CD4-positive, alpha-beta T cell treated with Interleukin-10 for 1 hour (primary cell): ENCODE measurements around the gene SFR1.

Experiments
- DNase-seq: peaks from one replicate; pipeline ENCODE4 v3.0.0-alpha.2; 2020

SFR1 gene

GRCh38 chr10:104121485-104122224 is at the start of gene SFR1:
Gene SFR1, plus strand, starts transcription at chr10:104122171. Its CDS starts 13 bp downstream, at chr10:104122184.
- peak; percentile 99 for DNase-seq

DNA sequence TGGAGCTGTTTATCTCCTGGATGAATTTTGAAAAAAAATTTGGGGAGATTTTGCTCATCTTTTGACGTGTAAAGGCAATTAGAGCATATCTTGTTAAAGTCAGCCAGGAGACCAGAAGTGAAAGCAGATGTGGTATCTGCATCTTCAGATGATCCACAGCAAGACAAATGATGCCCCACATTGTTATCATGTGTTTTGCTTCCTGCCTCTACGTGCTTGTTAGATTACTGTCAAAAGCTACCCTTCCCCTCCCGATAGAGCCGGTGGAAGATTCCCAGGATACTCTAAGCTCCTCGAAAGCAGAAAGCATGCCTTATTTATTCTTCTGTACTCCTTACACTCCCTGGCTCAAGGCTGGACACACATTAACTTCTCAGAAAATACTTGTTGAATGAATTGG is 49.2 kb upstream of the SFR1 start:
- no peak for DNase-seq

GRCh38 chr10:104074505-104074904 is 47.5 kb upstream of the SFR1 start:
- DNase-seq = no peak

- no peak for DNase-seq
Measured at GRCh38 chr10:104076743-104077160, 45.2 kb upstream of the SFR1 start.

- DNase-seq = no peak
Measured at GRCh38 chr10:104077247-104077646, 44.7 kb upstream of the SFR1 start.

DNA sequence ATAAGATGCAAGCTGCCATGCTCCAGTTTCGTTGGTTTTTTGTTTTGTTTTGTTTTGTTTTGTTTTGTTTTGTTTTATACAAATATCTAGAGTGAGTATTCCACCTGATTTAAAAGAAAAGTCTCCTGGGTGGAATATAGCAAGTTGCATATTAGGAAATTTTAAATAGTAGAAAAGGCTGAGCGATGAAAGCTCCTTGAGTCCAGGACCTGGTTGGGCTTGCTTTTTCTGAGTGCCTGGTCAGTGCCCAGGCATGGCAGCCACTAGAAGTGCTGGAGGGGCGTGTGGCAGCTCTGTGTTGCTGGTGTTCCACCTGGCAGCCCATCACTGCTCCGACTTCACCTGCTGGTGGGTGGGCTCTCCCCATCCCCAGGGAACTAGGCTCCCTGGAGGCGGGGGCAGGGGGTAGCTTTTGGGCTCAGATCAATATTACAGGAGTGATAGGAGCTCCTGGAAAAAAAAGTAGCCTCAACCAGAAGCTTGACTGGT is 44.3 kb upstream of the SFR1 start:
- DNase-seq = no peak

GRCh38 chr10:104080762-104081161 is 41.2 kb upstream of the SFR1 start:
- DNase-seq = peak; percentile 34

DNA sequence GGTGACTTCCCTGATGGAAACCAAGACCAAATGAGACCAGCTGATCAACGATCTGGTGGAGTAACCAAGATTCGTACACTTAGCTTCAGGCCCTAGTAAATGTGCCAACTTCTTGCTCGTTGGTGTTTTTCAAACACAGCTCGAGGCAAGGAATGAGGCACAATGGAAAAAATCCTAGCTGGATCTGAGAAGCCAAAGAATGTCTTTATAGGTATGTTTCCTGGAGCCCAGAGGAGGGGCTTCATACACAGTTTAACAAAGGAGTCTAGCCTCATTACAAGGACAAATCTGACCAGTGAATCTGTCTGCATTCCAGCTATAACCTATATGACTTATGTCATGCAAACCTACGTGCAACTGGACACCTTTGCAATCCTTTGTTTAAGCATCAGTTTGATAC is 40.0 kb upstream of the SFR1 start:
- no peak for DNase-seq

DNA sequence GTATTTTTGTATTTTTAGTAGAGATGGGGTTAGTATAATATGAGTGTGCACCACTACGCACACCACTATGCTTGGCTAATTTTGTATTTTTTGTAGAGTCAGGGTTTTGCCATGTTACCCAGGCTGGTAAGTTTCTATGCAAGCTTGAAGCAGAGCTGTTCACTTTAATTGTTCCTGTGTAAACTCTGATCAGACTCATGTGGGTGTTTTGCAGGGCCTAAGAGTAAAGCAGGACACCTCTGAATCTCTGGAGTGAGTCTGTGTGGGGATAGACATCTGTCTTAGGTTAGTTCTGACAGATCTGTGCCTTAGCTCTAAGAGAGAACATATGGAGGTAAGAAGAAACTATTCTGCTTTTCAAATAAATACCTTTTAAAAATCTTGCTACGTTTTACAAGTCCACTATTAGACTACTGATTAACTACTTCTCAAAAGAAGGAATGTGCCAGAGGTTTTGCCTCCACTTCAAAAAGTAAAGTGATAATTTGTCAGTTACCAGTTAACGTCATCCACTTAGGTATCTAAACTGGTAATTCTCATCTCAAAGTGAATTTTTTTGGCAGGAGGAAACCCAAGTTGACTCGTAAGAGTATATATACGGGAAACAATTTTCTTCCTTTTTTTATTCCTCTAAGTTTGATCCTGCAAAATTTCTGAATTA is 37.4 kb upstream of the SFR1 start:
- DNase-seq = no peak

DNA sequence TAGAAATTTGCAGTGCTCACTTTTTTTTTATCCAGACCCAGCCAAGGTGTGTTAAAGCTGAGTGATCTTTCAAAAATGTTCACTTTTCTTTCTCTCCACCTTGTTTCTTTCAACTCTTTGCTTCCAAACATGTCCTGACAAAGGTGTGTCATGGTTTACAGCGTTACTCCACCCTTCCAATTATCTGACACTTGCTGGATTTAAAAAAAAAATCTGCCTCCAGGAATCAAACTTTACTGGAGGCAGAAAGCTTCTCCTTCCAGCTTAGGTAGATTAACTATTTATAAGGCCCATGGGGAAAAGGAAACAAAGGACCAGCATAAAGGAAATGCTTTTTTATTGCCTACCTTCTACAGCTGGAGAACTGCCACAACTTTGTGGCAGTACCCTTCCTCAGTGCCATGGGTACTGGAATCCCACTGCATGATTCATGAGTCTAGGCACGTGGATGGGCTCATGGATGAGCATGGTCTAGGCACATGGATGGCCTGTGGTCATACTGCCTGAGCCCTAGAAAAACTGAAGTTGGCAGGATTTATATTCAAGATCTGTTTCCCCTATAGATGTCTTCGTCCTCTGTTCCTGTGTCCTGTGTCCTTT is 36.1 kb upstream of the SFR1 start, which contains the start of gene COL17A1:
COL17A1 (minus strand) TSS at position 80 of the 600 bp plus-strand sequence. CDS start 5,207 bp downstream, outside the sequence.
- no peak for DNase-seq

DNA sequence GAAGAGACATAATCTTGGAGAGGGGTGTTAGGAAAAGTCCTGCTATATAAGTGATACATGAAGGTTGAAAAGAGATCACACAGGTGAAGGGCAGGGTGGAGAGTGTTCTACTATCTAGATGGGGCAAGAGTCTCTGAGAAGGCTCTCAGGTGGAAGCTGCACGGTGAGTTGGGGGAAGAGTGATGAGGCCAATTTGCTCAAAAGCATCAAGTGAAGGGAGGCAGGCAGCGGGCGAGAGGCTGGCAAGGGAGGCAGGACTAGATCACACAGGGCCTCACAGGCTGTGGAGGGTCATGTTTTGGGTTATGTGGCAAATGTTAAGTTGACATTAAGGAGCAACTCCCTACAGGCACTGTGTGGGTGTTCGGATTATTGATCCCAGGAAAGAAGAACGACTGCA is 33.7 kb upstream of the SFR1 start:
- no peak for DNase-seq

DNA sequence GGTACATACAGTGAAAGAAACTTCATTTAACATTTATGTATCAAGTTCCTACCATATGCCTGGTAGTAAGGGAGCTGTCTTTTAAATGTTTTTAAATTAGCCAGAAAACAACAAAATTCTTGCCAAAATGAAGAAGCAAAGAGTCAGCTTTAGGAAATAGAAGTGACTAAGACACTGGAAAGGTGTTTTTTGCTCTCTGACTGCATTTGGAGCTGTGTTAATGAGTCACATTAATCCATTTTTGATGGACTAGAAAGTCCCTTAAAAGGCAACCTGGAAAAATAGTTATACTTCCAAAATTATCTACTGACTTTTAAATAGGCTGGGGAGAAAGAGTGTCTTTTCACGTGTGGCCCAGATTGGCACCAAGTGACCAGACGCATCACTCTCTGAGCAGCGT is 32.4 kb upstream of the SFR1 start:
- DNase-seq = no peak

DNA sequence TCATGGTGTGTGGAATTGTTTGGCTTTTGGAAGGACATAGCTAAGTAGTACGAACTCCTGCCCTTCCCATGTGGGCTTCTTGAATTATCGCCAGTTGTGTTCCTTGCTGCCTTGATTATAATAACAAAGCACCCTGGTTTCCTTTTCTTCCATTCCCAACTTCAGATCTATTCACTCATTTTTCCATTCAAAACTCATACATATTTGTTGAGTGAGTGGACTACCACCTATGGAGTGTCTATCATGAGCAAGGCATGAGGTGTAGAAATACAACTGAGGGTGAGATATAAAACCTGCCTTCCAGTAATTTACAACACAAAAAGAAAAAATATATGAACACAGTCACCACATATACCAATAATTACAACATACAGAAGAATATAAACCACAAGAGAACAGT is 31.4 kb upstream of the SFR1 start:
- no peak for DNase-seq

DNA sequence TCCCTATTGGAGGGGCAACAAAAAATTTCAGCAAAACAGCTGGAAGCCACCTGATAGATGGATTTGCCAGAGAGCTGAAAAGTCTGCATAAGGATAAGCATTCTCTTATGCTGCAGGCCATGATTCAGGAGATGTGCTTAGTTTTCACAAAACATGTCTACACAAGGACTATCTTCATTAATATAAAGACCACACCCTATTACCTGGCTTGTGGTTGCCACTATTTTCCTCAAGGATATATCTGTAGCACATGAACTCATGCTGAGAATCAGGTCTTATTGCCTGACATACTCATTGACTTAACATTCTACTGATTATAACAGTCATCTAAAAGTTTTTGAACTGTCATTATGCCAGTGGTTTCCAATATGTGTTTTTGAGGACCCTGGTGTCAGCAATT is 29.2 kb upstream of the SFR1 start:
- DNase-seq = no peak

- DNase-seq = no peak
Measured at GRCh38 chr10:104096692-104097091, 25.3 kb upstream of the SFR1 start.

- no peak for DNase-seq
Measured at GRCh38 chr10:104098358-104098925, 23.5 kb upstream of the SFR1 start.

GRCh38 chr10:104099269-104099668 is 22.7 kb upstream of the SFR1 start:
- no peak for DNase-seq

- DNase-seq = no peak
Measured at GRCh38 chr10:104099941-104100340, 22.0 kb upstream of the SFR1 start.

DNA sequence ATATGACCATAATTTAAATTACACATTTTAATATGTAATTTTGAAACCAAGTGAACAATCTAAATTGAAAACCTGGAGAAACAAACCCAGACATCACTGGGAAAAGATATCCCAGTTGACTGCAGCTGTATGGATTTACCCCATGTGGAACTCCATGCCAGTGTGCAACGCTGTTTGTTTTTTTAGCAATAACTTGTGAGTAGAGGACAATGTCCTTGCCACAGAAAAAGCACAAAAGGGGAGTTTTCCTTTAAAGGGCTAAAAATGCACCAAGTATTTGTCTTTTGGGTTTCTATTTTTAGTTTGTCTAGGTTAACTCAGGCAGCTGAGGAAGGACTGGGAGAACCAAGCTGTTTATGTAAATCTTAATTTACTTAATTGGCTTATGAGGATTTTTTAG is 21.2 kb upstream of the SFR1 start:
- no peak for DNase-seq

DNA sequence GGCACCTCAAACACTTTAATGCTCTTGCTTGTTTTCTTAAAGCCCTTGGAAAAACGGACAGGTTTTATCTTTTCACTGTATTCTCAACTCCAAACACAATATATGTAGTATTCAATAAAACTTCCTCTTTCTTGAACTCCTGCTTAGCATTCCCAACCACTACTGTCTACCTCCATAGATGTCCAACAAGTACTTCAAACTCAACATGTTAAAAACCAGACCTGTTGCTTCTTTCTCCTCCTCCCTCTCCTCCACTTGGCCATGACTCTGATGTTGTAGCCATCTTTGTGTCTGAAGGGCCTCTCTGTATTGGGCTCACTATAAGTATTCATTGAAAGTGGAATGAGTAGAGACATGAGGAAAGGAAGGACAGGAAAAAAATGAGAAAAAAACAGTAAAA is 20.1 kb upstream of the SFR1 start:
- DNase-seq = no peak

- no peak for DNase-seq
Measured at GRCh38 chr10:104103956-104104355, 18.0 kb upstream of the SFR1 start.

GRCh38 chr10:104104418-104104817 is 17.6 kb upstream of the SFR1 start:
- DNase-seq = no peak

DNA sequence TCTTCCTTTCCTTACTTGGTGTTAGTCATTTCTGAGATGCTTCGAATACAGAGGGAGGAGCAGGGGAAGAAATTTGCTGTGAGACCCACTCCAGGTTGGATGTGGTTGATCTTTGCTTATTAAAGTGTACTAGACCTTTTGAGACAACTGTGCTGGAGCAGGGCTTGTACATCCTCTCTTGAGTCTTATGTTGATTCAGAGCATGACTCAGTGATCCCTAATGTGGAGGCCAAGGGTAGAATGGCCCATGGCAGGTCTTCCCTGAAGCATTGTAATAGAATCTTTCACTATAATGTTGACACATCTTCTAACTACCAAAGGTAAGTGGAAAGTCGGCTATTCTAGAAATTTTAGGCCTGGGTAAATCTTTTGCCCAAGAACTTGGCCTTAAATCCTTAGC is 17.0 kb upstream of the SFR1 start:
- no peak for DNase-seq
